B cell (primary cell): Measurements from ENCODE around the gene RAMAC. TPM values are rescaled to one million over a fixed set of nuclear protein-coding genes. Genes with fewer than 3 reads are reported as not detected.

Source experiments
- ATAC-seq: fragments of 200-7000 bp; cut with Tn5 transposase; one replicate; pipeline ENCODE4 v1.10.0; 2021; ENCODE audit warnings: low read depth, mild to moderate bottlenecking, moderate number of reproducible peaks, moderate library complexity
- CTCF ChIA-PET: fragments of 350-600 bp; sonication (Branson Sonifier 250); formaldehyde crosslinking; loops from one replicate; lab custom pipeline; 2021; ENCODE audit warnings: antibody characterized with exemption, inconsistent platforms; lab: Charles Lee
- POLR2A ChIA-PET: fragments of 350-600 bp; sonication (Branson Sonifier 250); formaldehyde crosslinking; loops from one replicate; lab custom pipeline; 2021; ENCODE audit warnings: antibody characterized with exemption; lab: Charles Lee
- DNase-seq: peaks from one replicate; pipeline ENCODE4 v3.0.0; 2013
- H2AFZ ChIP-seq: 2 replicates; pipeline ENCODE4 v1.6.1; 2012; ENCODE audit warnings: mild to moderate bottlenecking, low read depth, low read length; ENCODE audit not compliant: insufficient read depth, poor library complexity, severe bottlenecking
- H3K27ac ChIP-seq, 2 donors: 1 replicate in 1 of 2; 2 replicates in 1 of 2; pipeline ENCODE4 v1.5.1; 2012 to 2013; ENCODE audit warnings: low read length in 2 of 2, mild to moderate bottlenecking in 2 of 2, moderate library complexity in 1 of 2
- H3K27me3 ChIP-seq, 4 experiments: fragments of 200-600 bp in 1 of 4; sonication (generic) in 1 of 4; replicated peaks in 1 of 4; 1 replicate in 2 of 4; 2 replicates in 2 of 4; pipeline versions ENCODE4 v1.6.1 to v1.7.0; 2013 to 2016; ENCODE audit warnings: low read length in 3 of 4, mild to moderate bottlenecking in 2 of 4, mixed read lengths in 1 of 4, moderate library complexity in 1 of 4; ENCODE audit not compliant: insufficient read depth in 4 of 4, control insufficient read depth in 3 of 4; ENCODE audit errors: control extremely low read depth in 1 of 4
- H3K36me3 ChIP-seq, 2 experiments: replicated peaks in 1 of 2; 1 replicate in 1 of 2; 2 replicates in 1 of 2; pipeline versions ENCODE4 v1.6.1 to v1.7.1; 2013; ENCODE audit warnings: low read length in 1 of 2; ENCODE audit not compliant: insufficient read depth in 2 of 2, control insufficient read depth in 1 of 2; ENCODE audit errors: control extremely low read depth in 1 of 2, extremely low read depth in 1 of 2
- H3K4me1 ChIP-seq, 2 donors: fragments of 200-600 bp in 1 of 2; sonication (generic) in 1 of 2; 1 replicate in 1 of 2; 2 replicates in 1 of 2; pipeline versions ENCODE4 v1.5.1 to v1.6.1; 2013 to 2017; ENCODE audit warnings: low read length in 2 of 2; ENCODE audit not compliant: control insufficient read depth in 2 of 2, insufficient read depth in 2 of 2
- H3K4me2 ChIP-seq: replicated peaks from 2 replicates; pipeline ENCODE3; 2012; ENCODE audit warnings: mild to moderate bottlenecking, low read depth, low read length; ENCODE audit not compliant: poor library complexity, severe bottlenecking
- H3K4me3 ChIP-seq, 5 experiments: fragments of 200-600 bp in 1 of 5; sonication (generic) in 1 of 5; 1 replicate in 3 of 5; 2 replicates in 2 of 5; pipeline versions ENCODE4 v1.5.1 to v1.7.0; 2011 to 2016; ENCODE audit warnings: low read length in 4 of 5, mild to moderate bottlenecking in 4 of 5, low read depth in 2 of 5, control low read depth in 1 of 5, moderate library complexity in 1 of 5; ENCODE audit not compliant: insufficient read depth in 1 of 5; ENCODE audit errors: control extremely low read depth in 1 of 5, extremely low read depth in 1 of 5
- H3K79me2 ChIP-seq: fragments of 200-600 bp; sonication (generic); one replicate; pipeline ENCODE4 v1.6.0; 2016; ENCODE audit warnings: low read length; ENCODE audit not compliant: control insufficient read depth, insufficient read depth
- H3K9ac ChIP-seq: fragments of 200-600 bp; sonication (generic); 2 replicates; pipeline ENCODE4 v1.6.1; 2017; ENCODE audit warnings: mild to moderate bottlenecking, low read length, moderate library complexity
- H3K9me3 ChIP-seq, 3 donors: one replicate each; pipeline versions ENCODE4 v1.6.1 to v1.7.1; 2013; ENCODE audit warnings: low read length in 2 of 3; ENCODE audit not compliant: control insufficient read depth in 2 of 3, insufficient read depth in 1 of 3; ENCODE audit errors: control extremely low read depth in 1 of 3
- H4K20me1 ChIP-seq: 2 replicates; pipeline ENCODE4 v1.6.0; 2012; ENCODE audit warnings: mild to moderate bottlenecking, low read length; ENCODE audit not compliant: insufficient read depth, control insufficient read depth, poor library complexity, severe bottlenecking
- H3K27ac Mint-ChIP-seq: one replicate; pipeline ENCODE4 v1.8.0; 2021; ENCODE audit warnings: mixed read lengths
- H3K27me3 Mint-ChIP-seq: one replicate; pipeline ENCODE4 v1.8.0; 2021; ENCODE audit warnings: mixed read lengths
- H3K4me1 Mint-ChIP-seq: one replicate; pipeline ENCODE4 v1.8.0; 2021; ENCODE audit warnings: mixed read lengths
- H3K4me3 Mint-ChIP-seq: one replicate; pipeline ENCODE4 v1.8.0; 2021; ENCODE audit warnings: mixed read lengths
- H3K9me3 Mint-ChIP-seq: one replicate; pipeline ENCODE4 v1.8.0; 2022; ENCODE audit warnings: mixed read lengths; ENCODE audit not compliant: insufficient read depth
- EZH2 ChIP-seq: IDR thresholded peaks from 2 replicates; pipeline ENCODE4 v1.6.1; 2012; ENCODE audit warnings: borderline replicate concordance, low read depth, mild to moderate bottlenecking, moderate library complexity, low read length; ENCODE audit not compliant: insufficient read depth, poor library complexity, severe bottlenecking
- WGBS: methylation state at CpG from one replicate; pipeline ENCODE4 v1.1.5; 2013; ENCODE audit warnings: missing lambda C conversion rate; ENCODE audit not compliant: insufficient coverage; 5-methylcytosine and 5-hydroxymethylcytosine counted together
- intact Hi-C: fragments of 100-400 bp; cut with micrococcal nuclease; formaldehyde crosslinking; loops from one replicate; pipeline ENCODE4 v1.10.0; 2022
- polyA plus RNA-seq: library from polyadenylated mRNA; depleted of rRNA; stranded (reverse); fragments of >200 nt; gene quantifications from 2 replicates; pipeline ENCODE4 v1.2.3, GENCODE V29; 2012
- total RNA-seq, 2 donors: library from RNA; stranded (reverse); fragments of 120-200 nt in 1 of 2; gene quantifications; 1 replicate in 1 of 2; 2 replicates in 1 of 2; pipeline versions ENCODE4 v1.2.3 to v1.2.4, GENCODE V29; 2013 to 2022
- TF ChIP-seq, protein P1 (sequence below): fragments of 200-600 bp; IDR thresholded peaks from one replicate; pipeline ENCODE4 v1.8.0; 2022; ENCODE audit warnings: antibody characterized with exemption, mild to moderate bottlenecking

Gene RAMAC
- total and polyA plus RNA-seq, 2 donors (not counting 1 experiment from before 2014, with no cell fraction given) = 7.7 to 20.2 TPM

DNA sequence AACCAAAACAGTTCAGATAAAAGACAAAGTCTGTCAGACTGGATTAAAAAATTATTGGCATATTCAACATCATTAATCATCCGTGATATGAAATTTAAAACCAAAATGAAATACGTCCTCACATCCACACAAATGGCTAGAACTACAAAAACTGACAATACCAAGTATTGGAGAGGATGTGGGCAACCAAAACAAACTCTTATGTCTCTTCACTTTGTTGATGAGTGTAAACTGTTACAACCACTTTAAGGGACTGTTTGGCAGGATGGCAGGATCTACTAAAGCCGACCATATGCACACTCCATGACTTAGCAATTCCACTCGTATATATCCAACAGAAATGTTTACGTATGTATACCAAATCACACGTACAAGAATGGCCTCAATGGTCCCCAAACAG is 50.2 kb downstream of the RAMAC start:
- TF ChIP-seq, protein P1, sequence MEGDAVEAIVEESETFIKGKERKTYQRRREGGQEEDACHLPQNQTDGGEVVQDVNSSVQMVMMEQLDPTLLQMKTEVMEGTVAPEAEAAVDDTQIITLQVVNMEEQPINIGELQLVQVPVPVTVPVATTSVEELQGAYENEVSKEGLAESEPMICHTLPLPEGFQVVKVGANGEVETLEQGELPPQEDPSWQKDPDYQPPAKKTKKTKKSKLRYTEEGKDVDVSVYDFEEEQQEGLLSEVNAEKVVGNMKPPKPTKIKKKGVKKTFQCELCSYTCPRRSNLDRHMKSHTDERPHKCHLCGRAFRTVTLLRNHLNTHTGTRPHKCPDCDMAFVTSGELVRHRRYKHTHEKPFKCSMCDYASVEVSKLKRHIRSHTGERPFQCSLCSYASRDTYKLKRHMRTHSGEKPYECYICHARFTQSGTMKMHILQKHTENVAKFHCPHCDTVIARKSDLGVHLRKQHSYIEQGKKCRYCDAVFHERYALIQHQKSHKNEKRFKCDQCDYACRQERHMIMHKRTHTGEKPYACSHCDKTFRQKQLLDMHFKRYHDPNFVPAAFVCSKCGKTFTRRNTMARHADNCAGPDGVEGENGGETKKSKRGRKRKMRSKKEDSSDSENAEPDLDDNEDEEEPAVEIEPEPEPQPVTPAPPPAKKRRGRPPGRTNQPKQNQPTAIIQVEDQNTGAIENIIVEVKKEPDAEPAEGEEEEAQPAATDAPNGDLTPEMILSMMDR = no peak
- no peak for TF ChIP-seq EZH2
- WGBS = no CpG with 5 or more reads among the region's 6 CpGs
- POLR2A ChIA-PET = no interaction called here

DNA sequence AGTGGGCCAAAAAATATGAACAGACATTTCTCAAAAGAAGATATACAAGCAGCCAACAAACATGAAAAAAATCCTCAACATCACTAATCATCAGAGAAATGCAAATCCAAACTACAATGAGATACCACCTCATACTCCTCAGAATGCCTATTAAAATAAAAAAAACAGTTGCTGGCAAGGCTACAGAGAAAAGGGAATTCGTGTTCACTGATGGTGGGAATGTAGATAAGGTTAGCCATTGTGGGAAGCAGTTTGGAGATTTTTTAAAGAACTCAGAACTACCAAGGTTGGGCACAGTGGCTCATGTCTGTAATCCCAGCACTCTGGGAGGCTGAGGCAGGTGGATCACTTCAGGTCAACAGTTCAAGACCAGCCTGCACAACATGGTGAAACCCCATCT is 53.2 kb downstream of the RAMAC start:
- Histone ChIP-seq H3K79me2 (peaks cover 82% of the 10 kb centered on the region), H3K9ac (no peak overlapping the region), H3K27ac (no peak overlapping the region), H4K20me1 (peaks cover 27% of the 10 kb centered on the region), H3K27me3 (no peaks in the 10 kb centered on the region), H3K4me3 (no peak overlapping the region), H3K36me3 (peaks cover 9 to 45% of the 10 kb centered on the region in 2 experiments), H2AFZ (no peak overlapping the region), H3K9me3 (peaks cover 0 to 4% (median 0%) of the 10 kb centered on the region in 3 donors), H3K4me2 (no peak overlapping the region), H3K4me1 (no peaks in the 10 kb centered on the region)
- Mint-ChIP-seq H3K9me3 (no peaks in the 10 kb centered on the region), H3K4me1 (peaks cover 19% of the 10 kb centered on the region), H3K27me3 (no peaks in the 10 kb centered on the region), H3K27ac (no peak overlapping the region), H3K4me3 (no peak overlapping the region)
- ChIA-PET CTCF (no interaction called here), POLR2A (interaction anchor here (0.6 kb wide), 1 partner anchor 27 kb away, joined by 3 read pairs; no protein-coding TSS in a partner anchor)
- DNase-seq (no peak), ATAC-seq (no peak)
- WGBS = no CpG with 5 or more reads among the region's 1 CpG
- intact Hi-C loops = no loop called here
- no peak for TF ChIP-seq EZH2
- TF ChIP-seq, protein P1 = no peak

More for the DNA sequence above, 50.2 kb downstream of the RAMAC start:
- CTCF ChIA-PET = no interaction called here
- Mint-ChIP-seq H3K9me3 (peaks cover 2% of the 10 kb centered on the region), H3K4me1 (peaks cover 20% of the 10 kb centered on the region), H3K27ac (no peak overlapping the region), H3K27me3 (no peaks in the 10 kb centered on the region), H3K4me3 (no peak overlapping the region)
- Histone ChIP-seq H3K27me3 (no peaks in the 10 kb centered on the region), H3K36me3 (peaks cover 7 to 44% of the 10 kb centered on the region in 2 experiments), H3K4me1 (no peaks in the 10 kb centered on the region), H3K4me2 (no peak overlapping the region), H3K27ac (no peak overlapping the region), H3K9me3 (peaks cover 0 to 4% (median 3%) of the 10 kb centered on the region in 3 donors), H3K9ac (no peak overlapping the region), H2AFZ (no peak overlapping the region), H3K4me3 (no peak overlapping the region), H3K79me2 (peaks cover 86% of the 10 kb centered on the region), H4K20me1 (peaks cover 27% of the 10 kb centered on the region)
- intact Hi-C loops = no loop called here
- no peak for ATAC-seq
- no peak for DNase-seq

Other genes starting within 250 kb of the RAMAC start
- gene FSD2, start 180.1 kb upstream of the RAMAC start, total RNA-seq = not detected in 2 replicates
- not detected in 2 replicates for gene FSD2, start 180.1 kb upstream of the RAMAC start, polyA plus RNA-seq
- 29.9 and 31.3 TPM in 2 replicates for gene WHAMM, start 176.6 kb upstream of the RAMAC start, total RNA-seq
- 18.3 and 44.3 TPM in 2 replicates for gene WHAMM, start 176.6 kb upstream of the RAMAC start, polyA plus RNA-seq
- gene HOMER2, start 33.5 kb upstream of the RAMAC start, total RNA-seq = 17.1 and 19.5 TPM in 2 replicates
- 3.0 and 5.7 TPM in 2 replicates for gene HOMER2, start 33.5 kb upstream of the RAMAC start, polyA plus RNA-seq
- 39.5 and 40.7 TPM in 2 replicates for gene C15orf40, start 25.4 kb downstream of the RAMAC start, total RNA-seq
- gene C15orf40, start 25.4 kb downstream of the RAMAC start, polyA plus RNA-seq = 19.7 and 24.0 TPM in 2 replicates
- 47.5 and 54.6 TPM in 2 replicates for gene BTBD1, start 81.0 kb downstream of the RAMAC start, total RNA-seq
- 20.7 and 27.2 TPM in 2 replicates for gene BTBD1, start 81.0 kb downstream of the RAMAC start, polyA plus RNA-seq
- 1.4 and 1.6 TPM in 2 replicates for gene TM6SF1, start 121.4 kb downstream of the RAMAC start, total RNA-seq
- gene TM6SF1, start 121.4 kb downstream of the RAMAC start, polyA plus RNA-seq = 1.1 and 1.3 TPM in 2 replicates
- 0.85 and 2.5 TPM in 2 replicates for gene HDGFL3, start 221.6 kb downstream of the RAMAC start, total RNA-seq
- gene HDGFL3, start 221.6 kb downstream of the RAMAC start, polyA plus RNA-seq = 0.12 and 0.66 TPM in 2 replicates